Caco-2 (cell line): Measurements from ENCODE around the gene PKP2. TPM values are rescaled to one million over a fixed set of nuclear protein-coding genes. Genes with fewer than 3 reads are reported as not detected.
A peak's percentile ranks its signal among the peaks of the same experiment; 100 is the strongest.

Experiments
- BruUV-seq: library from RNA; stranded (reverse); fragments of 400-500 nt; replicated peaks from 2 replicates; lab custom pipeline; 2021; lab: Mats Ljungman, UMichigan
- CTCF ChIA-PET: fragments of 300-600 bp; sonication (Branson Sonifier 250); formaldehyde crosslinking; loops from one replicate; lab custom pipeline; 2022; ENCODE audit warnings: antibody characterized with exemption; lab: Charles Lee
- POLR2A ChIA-PET: fragments of 300-600 bp; sonication (Branson Sonifier 250); formaldehyde crosslinking; loops from one replicate; lab custom pipeline; 2022; ENCODE audit warnings: antibody characterized with exemption; lab: Charles Lee
- DNase-seq, 2 experiments: peaks; one replicate each; pipeline versions ENCODE4 v3.0.0 to v3.0.0-alpha.2; 2020 to 2022
- H3K27me3 ChIP-seq: replicated peaks from 2 replicates; pipeline ENCODE4 v1.6.0; 2011; ENCODE audit warnings: low read length; ENCODE audit not compliant: control insufficient read depth, insufficient read depth
- H3K36me3 ChIP-seq: 2 replicates; pipeline ENCODE4 v1.5.1; 2011; ENCODE audit warnings: low read length; ENCODE audit not compliant: control insufficient read depth, insufficient read depth
- H3K4me1 ChIP-seq: fragments of 250-450 bp; sonication (Bioruptor Pico); 2 replicates; pipeline ENCODE4 v1.5.1; 2020; ENCODE audit warnings: mild to moderate bottlenecking
- H3K4me3 ChIP-seq: 2 replicates; pipeline ENCODE4 v1.5.1; 2011; ENCODE audit warnings: low read depth, mild to moderate bottlenecking, control low read depth, low read length
- H3K9me3 ChIP-seq: fragments of 250-450 bp; sonication (Bioruptor Pico); 2 replicates; pipeline ENCODE4 v1.5.1; 2020; ENCODE audit warnings: mild to moderate bottlenecking, moderate library complexity
- H3K27ac Mint-ChIP-seq: one replicate; pipeline ENCODE4 v1.8.0; 2022; ENCODE audit warnings: mixed read lengths; ENCODE audit not compliant: unreplicated experiment
- H3K27me3 Mint-ChIP-seq: one replicate; pipeline ENCODE4 v1.8.0; 2022; ENCODE audit warnings: mixed read lengths; ENCODE audit not compliant: insufficient read depth, unreplicated experiment
- H3K36me3 Mint-ChIP-seq: one replicate; pipeline ENCODE4 v1.8.0; 2022; ENCODE audit warnings: mild to moderate bottlenecking, mixed read lengths; ENCODE audit not compliant: insufficient read depth, unreplicated experiment
- H3K4me1 Mint-ChIP-seq: one replicate; pipeline ENCODE4 v1.8.0; 2022; ENCODE audit warnings: low read depth, mixed read lengths; ENCODE audit not compliant: unreplicated experiment
- H3K4me3 Mint-ChIP-seq: one replicate; pipeline ENCODE4 v1.8.0; 2022; ENCODE audit warnings: mild to moderate bottlenecking, moderate library complexity, mixed read lengths; ENCODE audit not compliant: unreplicated experiment
- H3K9me3 Mint-ChIP-seq: one replicate; pipeline ENCODE4 v1.8.0; 2022; ENCODE audit warnings: mixed read lengths; ENCODE audit not compliant: unreplicated experiment
- CTCF ChIP-seq, 2 experiments: fragments of 200-600 bp in 1 of 2; IDR thresholded peaks; 1 replicate in 1 of 2; 2 replicates in 1 of 2; pipeline versions ENCODE4 v1.5.1 to v1.8.0; 2011 to 2022; ENCODE audit warnings: antibody characterized with exemption in 1 of 2, control low read depth in 1 of 2, inconsistent platforms in 1 of 2, low read depth in 1 of 2, low read length in 1 of 2, mild to moderate bottlenecking in 1 of 2, moderate library complexity in 1 of 2; ENCODE audit not compliant: insufficient read depth in 1 of 2, severe bottlenecking in 1 of 2, unreplicated experiment in 1 of 2
- intact Hi-C: fragments of 100-400 bp; cut with micrococcal nuclease; formaldehyde crosslinking; loops from one replicate; pipeline ENCODE4 v1.10.0; 2022; ENCODE audit not compliant: unreplicated experiment
- total RNA-seq: library from RNA; stranded (reverse); gene quantifications from 2 replicates; pipeline ENCODE4 v1.2.3, GENCODE V29; 2022

PKP2 gene
- total RNA-seq, 1 experiment from 2014 or later, result 249 TPM

GRCh38 chr12:32828552-32828951 lies 68.0 kb downstream of the PKP2 start:
- H3K27me3 ChIP-seq, result no peaks in the 10 kb centered on the region
- ChIA-PET CTCF (no interaction called here), POLR2A (no interaction called here)
- no peak for TF ChIP-seq CTCF (IDR thresholded peaks at IDR 0.05; ENCODE audit: insufficient read depth in 1 of 2, low read depth in 1 of 2, low read length in 1 of 2, severe bottlenecking in 1 of 2, unreplicated experiment in 1 of 2)
- no peaks in the 10 kb centered on the region for H3K9me3 ChIP-seq
- no peaks in the 10 kb centered on the region for H3K9me3 Mint-ChIP-seq
- intact Hi-C loops, result no loop called here
- H3K4me1 ChIP-seq, result peaks cover 22% of the 10 kb centered on the region
- no peak for DNase-seq
- H3K4me3 ChIP-seq, result no peak overlapping the region
- H3K27me3 Mint-ChIP-seq, result no peaks in the 10 kb centered on the region
- peaks cover 99% of the 10 kb centered on the region for H3K36me3 Mint-ChIP-seq
- 0 out of 2 replicates have a peak, but pooled peaks cover 2% of the 10 kb centered on the region for H3K36me3 ChIP-seq
- peaks cover 12% of the 10 kb centered on the region for H3K4me1 Mint-ChIP-seq
- no TSS peak for BruUV-seq
- H3K4me3 Mint-ChIP-seq, result no peak overlapping the region
- H3K27ac Mint-ChIP-seq, result peak overlapping the region; percentile 43

DNA sequence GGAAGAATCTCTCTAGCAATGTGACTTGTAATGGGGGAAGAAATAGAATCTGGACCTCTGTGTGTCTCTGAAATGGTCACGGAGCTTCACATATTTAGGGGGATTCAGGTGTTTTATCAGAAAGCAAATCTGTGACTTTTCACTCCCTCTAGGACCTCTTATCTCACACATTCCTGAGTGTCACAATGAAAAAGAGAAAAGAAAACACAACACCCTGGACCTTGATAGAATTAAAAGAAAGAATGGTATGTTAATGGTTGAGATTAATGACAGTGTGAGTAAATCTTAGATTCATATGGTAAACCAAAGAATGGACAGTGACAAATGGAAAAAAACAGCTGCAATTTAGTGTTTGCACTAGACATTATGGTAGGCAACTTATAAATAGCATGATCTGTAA lies 68.5 kb downstream of the PKP2 start:
- H3K4me1 ChIP-seq, result peaks cover 22% of the 10 kb centered on the region
- Mint-ChIP-seq H3K27me3 (no peaks in the 10 kb centered on the region), H3K27ac (peak overlapping the region; percentile 43), H3K4me1 (peaks cover 12% of the 10 kb centered on the region), H3K4me3 (no peak overlapping the region), H3K9me3 (no peaks in the 10 kb centered on the region), H3K36me3 (peaks cover 99% of the 10 kb centered on the region)
- no TSS peak for BruUV-seq
- TF ChIP-seq CTCF (IDR thresholded peaks at IDR 0.05; ENCODE audit: insufficient read depth in 1 of 2, low read depth in 1 of 2, low read length in 1 of 2, severe bottlenecking in 1 of 2, unreplicated experiment in 1 of 2), result no peak
- no peaks in the 10 kb centered on the region for H3K9me3 ChIP-seq
- DNase-seq, result no peak
- POLR2A ChIA-PET, result no interaction called here
- CTCF ChIA-PET, result no interaction called here
- no peak overlapping the region for H3K4me3 ChIP-seq
- 0 out of 2 replicates have a peak, but pooled peaks cover 2% of the 10 kb centered on the region for H3K36me3 ChIP-seq
- no peaks in the 10 kb centered on the region for H3K27me3 ChIP-seq
- intact Hi-C loops, result no loop called here

GRCh38 chr12:32826807-32827412 lies 69.7 kb downstream of the PKP2 start:
- Histone ChIP-seq H3K27me3 (no peaks in the 10 kb centered on the region), H3K4me3 (no peak overlapping the region), H3K9me3 (no peaks in the 10 kb centered on the region), H3K4me1 (peaks cover 22% of the 10 kb centered on the region), H3K36me3 (peaks cover 5% of the 10 kb centered on the region; the same call in 1 of the 2 replicates)
- Mint-ChIP-seq H3K27me3 (no peaks in the 10 kb centered on the region), H3K4me1 (peaks cover 18% of the 10 kb centered on the region), H3K27ac (peak overlapping the region; percentile 19), H3K4me3 (no peak overlapping the region), H3K36me3 (peaks cover 99% of the 10 kb centered on the region), H3K9me3 (no peaks in the 10 kb centered on the region)
- intact Hi-C loops, result no loop called here
- BruUV-seq, result no TSS peak
- TF ChIP-seq CTCF (IDR thresholded peaks at IDR 0.05; ENCODE audit: insufficient read depth in 1 of 2, low read depth in 1 of 2, low read length in 1 of 2, severe bottlenecking in 1 of 2, unreplicated experiment in 1 of 2), result no peak
- CTCF ChIA-PET, result no interaction called here
- POLR2A ChIA-PET, result no interaction called here
- DNase-seq, result no peak
